ENCODE results near the gene COX6B1.
"Not testable (repeated sequence)": the region's sequence is repeated elsewhere in the genome, so short reads cannot be mapped to it uniquely, and the experiment has no call there.

The COX6B1 gene

DNA sequence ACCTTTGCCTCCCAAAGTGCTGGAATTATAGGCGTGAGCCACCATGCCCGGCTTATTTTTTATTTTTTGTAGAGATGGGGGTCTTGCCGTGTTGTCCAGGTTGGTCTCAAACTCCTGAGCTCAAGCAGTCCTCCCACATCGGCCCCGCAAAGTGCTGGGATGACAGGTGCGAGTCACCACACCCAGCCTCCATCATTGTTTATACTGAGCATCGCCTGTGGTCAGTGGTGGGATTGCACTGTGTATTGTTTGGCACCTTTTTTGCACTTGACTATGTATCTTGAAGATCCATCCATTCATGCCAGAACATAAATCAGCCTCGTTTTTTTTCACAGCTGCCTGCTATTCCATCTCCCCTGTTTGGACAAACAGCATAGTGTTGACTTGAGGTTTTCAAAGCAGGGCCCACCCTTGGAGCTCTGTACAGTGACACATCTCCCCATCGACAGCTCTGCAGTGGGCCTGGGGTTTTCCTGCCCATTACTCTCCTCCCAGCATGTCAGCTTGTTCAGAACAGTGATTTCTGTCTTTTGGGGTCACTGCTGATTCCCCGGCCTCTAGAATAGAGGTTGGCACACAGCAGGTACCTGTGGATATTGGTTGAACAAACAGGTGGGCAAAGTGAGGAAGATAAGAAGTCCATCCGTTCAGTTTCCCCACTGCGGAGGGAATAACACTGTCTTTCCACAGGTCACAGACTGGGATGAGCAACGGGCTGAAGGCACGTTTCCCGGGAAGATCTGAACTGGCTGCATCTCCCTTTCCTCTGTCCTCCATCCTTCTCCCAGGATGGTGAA lies 10.0 kb downstream of the COX6B1 start:
- DNase-seq, result no peak
- intact Hi-C loops (cut with DNase I), result no loop called here

DNA sequence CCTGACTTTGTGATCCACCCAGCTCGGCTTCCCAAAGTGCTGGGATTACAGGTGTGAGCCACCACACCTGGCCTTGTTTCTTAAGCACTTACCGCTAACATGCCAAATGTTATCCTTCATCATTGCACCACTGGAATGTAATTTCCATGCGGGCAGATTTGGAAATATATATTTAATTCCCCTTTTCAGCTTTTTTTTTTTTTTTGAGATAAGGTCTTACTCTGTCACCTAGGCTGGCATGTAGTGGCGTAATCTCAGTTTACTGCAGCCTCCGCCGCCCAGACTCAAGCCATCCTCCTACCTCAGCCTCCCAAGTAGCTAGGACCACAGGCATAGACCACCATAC lies 13.8 kb downstream of the COX6B1 start:
- no peak for DNase-seq
- intact Hi-C loops (cut with DNase I), result no loop called here

DNA sequence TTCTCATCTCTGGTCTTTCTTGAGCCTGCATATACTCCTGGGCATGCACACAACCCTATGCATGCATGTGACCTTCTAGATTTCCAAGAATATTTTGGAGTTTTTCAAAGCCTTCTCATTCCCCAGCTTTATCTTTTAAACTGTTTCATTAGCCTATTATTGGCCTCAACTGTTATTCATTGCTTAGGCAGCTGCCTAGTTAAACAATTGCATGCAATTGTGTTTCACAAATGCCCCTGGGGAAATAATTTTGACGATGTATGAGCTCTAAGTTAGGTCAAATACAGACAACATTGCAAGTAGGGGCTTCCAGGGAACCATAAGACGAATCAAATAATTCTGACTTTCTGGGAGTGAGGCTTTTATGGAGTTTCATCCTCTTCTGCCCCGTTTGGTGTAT lies 15.9 kb downstream of the COX6B1 start:
- intact Hi-C loops (cut with DNase I), result no loop called here

DNA sequence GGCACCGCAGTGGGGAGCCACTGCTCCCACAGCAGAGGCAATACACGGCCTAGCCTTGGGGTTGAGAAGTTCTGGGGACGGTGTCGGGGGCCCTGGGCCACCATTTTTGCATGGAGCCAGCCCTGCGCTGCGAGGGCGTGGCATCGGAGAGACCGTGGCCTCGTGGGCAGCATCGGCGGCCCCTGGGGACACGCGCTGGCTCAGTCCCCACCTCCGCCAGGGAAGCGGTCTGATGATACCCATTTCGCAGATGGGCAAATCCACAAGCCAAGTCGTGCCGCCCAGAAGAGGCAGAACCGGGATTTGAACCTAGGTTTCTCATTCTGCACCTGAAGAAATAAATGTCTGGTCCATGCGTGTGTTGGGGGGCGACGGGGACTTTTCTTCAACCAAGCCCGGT lies 17.0 kb downstream of the COX6B1 start:
- no peak for DNase-seq
- intact Hi-C loops (cut with DNase I), result no loop called here

More for the DNA sequence above, 15.9 kb downstream of the COX6B1 start:
- no peak for DNase-seq

DNA sequence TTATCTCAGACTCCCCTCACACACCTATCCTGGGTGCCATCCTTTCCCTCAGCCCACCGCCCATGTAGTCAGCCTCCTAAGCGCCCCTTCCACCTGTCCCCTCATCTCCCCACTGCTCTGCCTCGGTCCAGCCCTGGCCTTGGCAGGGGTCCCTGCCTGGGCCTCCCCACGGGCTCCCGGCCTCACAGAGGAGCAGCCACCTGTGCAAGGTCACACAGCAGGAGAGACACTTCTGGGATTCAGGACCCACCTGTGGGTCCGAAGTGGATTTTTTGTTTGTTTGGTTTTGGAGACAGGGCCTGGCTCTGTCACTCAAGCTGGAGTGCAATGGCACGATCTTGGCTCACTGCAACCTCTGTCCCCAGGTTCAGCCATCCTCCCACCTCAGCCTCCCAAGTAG lies 17.5 kb downstream of the COX6B1 start:
- intact Hi-C loops (cut with DNase I), result no loop called here
- DNase-seq, result no peak

DNA sequence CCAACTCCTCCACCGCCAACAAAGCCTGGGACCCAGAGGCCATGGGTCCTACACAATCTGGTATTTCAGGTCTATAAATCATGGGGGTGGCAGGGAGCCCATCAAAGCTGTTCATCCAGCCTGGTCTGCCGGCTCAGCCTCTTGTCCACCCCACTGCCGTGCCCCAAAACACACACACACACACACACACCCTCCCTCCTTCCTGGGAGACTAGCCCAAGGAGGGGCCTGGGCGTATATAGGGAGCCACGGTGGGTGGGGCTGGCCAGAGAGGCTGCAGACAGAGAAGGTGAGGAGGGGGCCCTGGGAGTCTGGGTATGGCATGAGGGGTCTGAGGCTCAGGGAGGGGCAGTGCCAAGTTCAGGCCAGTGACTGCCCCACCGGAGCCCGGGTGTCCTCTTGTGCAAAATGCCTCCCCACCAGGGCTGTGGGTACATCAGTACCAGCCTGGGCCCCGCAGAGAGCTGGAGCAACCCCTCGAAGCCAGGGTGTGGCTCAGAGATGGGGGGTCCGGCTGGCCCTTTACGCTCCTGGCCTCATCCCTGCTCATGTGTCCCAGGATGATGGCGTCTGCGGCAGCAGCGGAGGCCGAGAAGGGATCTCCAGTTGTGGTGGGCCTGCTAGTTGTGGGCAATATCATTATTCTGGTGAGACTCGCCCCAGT lies 18.3 kb downstream of the COX6B1 start, which contains the start of gene UPK1A:
TSS of gene UPK1A (plus strand) at position 267 of the 663 bp plus-strand sequence. CDS start at position 563, 296 bp downstream.
- no peak for DNase-seq
- intact Hi-C loops (cut with DNase I), result no loop called here

DNA sequence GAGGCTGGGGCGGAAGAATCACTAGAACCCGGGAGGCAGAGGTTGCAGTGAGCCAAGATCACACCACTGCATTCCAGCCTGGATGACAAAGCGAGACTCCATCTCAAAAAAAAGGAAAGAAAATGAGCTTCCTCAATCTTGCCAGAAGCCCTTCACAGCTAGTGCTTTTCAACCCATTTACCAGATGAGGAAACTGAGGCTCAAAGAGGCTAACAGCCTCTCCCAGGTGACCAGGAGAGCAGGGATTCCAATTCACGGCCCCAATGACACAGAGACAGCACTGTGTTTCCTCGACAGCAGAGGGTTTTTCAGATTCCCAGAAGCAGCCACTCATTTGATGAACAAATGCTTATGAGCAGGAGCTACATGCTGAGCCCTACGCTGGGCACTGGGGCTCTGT lies 21.4 kb downstream of the COX6B1 start:
- no peak for DNase-seq
- intact Hi-C loops (cut with DNase I), result no loop called here

DNA sequence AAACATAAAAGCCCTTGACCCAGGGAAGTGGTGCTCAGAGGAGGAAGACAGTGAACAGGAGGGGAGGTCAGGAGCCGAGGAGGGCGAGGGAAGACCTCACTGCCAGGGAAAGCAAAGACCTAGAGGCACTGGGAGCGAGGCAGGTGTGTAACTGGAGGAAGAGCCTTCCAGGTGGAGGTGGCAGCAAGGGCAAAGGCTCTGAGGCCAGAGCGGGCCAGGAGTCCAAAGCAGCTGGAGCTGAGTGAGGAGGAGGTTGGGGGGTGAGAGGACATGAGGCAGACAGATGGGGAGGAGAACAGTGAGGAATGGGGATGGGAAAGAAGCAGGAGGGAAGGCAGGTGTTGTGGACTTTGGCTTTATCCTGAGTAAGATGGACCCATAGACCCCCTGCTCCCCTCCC lies 21.9 kb downstream of the COX6B1 start:
- DNase-seq, result no peak
- intact Hi-C loops (cut with DNase I), result no loop called here

DNA sequence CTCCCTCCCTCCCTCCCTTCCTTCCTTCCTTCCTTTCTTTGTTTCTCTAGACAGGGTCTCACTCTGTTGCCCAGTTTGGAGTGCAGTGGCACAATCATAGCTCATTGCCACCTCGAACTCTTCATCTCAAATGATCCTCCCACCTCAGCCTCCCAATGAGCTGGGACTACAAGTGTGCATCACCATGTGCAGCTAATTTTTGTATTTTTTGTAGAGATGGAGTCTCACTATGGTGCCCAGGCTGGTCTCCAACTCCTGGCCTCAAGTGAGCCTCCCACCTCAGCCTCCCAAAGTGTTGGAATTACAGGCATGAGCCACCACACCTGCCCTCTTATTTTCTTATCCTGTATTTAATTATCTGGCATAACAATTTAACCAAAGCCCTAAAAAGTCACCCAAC lies 22.6 kb downstream of the COX6B1 start:
- DNase-seq, result no peak

DNA sequence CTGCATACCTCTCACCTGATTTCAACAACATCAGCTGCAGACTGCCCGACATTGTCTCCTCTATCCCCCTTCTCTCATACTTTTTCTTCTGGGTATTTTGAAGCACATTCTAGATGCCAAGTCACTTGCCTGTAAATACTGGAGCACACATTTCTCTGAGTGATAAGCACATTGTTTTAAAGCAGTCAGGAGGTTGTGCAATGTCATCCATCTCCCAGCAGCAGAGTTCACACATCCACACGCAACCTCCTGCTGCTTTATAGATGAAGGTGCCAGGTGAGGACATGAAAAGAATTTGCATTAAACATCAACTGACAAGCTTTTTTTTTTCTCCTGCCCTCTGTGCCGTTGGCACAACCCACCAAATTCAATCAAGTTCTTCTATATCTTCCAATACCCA lies 23.7 kb downstream of the COX6B1 start:
- intact Hi-C loops (cut with DNase I), result no loop called here
- DNase-seq, result no peak

More for the DNA sequence above, 22.6 kb downstream of the COX6B1 start:
- intact Hi-C loops (cut with DNase I), result no loop called here

DNA sequence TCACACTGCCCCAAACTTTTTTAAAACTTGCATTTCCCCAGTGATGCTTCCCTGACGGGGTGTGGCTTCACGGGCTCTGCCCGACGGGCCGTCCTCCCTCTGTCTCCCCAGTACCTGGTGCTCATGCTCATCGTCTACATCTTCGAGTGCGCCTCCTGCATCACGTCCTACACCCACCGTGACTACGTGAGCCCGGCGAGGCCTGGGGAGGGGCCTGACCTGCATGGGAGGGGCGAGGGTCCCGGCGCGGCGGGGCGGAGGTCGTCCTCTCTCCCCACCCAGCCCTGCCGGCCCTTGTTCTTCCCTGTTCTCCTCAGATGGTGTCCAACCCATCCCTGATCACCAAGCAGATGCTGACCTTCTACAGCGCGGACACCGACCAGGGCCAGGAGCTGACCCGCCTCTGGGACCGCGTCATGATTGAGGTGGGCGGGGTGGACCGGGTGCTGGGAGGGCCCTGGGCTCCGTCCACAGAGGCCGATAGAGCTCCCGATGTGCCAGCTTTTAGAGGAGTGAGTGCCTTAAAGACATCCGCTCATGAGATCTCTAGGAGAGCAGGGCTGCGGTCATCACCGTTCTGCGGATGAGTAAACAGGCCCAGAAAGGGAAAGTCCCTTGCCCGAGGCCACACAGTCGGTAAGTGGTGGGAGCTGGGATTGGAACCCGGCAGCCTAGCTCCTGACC lies 25.1 kb downstream of the COX6B1 start:
- no peak for DNase-seq
- intact Hi-C loops (cut with DNase I), result no loop called here

DNA sequence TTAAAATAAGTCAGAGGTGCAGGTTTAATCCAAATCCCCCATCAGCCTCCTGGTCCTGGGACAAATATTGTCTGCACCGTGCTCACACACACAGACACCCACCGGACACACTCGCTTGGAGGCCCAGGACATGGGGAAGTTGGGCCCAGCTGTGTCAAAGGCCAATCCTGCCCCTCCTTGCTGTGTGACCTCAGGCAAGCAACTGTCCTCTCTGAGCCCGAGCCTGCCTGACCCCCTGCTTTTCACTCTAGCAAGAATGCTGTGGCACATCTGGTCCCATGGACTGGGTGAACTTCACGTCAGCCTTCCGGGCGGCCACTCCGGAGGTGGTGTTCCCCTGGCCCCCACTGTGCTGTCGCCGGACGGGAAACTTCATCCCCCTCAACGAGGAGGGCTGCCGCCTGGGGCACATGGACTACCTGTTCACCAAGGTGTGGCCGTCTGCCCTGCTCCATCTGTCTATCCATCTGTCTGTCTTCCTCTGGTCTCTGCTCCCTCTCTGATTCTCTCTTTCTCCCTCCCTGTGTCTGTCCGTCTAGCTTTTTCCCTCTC lies 27.5 kb downstream of the COX6B1 start:
- intact Hi-C loops (cut with DNase I), result no loop called here
- no peak for DNase-seq

DNA sequence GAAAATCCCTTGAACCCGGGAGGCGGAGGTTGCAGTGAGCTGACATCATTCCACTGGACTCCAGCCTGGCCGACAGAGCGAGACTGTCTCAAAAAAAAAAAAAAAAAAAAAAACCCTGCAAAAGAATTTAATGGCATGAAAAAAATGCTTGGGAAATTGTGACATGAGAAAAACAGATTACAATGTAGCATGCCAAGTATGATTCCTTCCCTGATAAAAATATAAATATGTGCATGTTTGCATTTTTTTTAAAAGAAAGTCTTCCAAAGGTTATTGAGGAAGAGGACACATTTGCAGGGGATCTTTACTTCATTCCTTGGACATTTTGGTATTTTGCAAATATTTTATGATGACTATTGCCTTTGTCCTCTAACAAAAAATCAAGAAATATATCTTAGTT lies 41.7 kb downstream of the COX6B1 start:
- DNase-seq, result no peak
- intact Hi-C loops (cut with DNase I), result loop anchor here (5.0 kb wide), 1 partner anchor 242 kb away; no protein-coding TSS in a partner anchor

DNA sequence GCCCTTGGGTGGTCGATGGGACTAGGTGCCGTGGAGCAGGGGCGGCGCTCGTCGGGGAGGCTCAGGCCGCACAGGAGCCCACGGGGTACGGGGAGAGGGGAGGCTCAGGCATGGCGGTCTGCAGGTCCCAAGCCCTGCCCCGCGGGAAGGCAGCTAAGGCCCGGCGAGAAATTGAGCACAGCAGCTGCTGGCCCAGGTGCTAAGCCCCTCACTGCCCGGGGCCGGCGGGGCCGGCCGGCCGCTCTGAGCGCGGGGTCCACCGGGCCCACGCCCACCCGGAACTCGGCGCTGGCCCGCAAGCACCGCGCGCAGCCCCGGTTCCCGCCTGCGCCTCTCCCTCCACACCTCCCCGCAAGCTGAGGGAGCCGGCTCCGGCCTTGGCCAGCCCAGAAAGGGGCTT lies 43.0 kb downstream of the COX6B1 start:
- intact Hi-C loops (cut with DNase I), result loop anchor here (5.0 kb wide), 1 partner anchor 241 kb away; no protein-coding TSS in a partner anchor
- not testable (repeated sequence) for DNase-seq

DNA sequence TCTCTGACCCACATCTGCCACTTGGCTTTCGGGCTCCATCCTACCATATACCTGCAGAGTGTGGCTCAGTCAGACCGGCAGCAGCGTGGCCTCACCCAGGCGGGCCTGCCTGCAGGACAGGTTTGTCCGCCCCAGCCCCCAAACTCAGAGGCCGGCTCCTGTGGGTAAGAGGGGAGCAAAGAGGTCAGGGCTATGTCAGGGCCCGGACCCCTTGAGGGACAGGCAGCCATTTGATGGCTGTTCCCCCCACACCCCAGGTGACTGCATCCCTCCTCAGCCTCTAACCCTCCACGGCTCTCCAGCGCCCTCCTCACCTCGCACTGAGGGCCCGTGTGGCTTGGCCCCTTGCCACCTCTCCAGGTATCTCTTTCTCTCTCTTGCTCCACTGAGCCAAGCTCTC lies 43.9 kb downstream of the COX6B1 start:
- no peak for DNase-seq
- intact Hi-C loops (cut with DNase I), result loop anchor here (5.0 kb wide), 1 partner anchor 240 kb away; no protein-coding TSS in a partner anchor

DNA sequence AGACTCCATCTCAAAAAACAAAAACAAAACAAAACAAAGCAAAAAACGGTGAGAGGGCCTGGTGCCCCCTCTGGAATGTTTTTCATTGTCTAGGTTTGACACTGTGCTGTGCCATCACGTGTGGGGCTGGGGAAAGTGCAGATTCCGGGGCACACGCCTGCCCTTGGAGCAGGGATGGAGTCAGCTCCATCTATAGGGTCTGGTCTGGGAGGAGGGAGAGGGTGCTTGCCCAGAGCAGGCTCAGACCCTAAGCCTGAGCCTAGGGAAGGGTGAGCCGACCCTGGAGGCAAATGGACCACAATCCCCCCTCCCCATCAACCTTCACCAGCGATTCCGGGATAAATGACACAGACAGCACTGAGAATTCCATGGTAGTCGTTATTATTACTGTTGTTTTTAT lies 45.3 kb downstream of the COX6B1 start:
- intact Hi-C loops (cut with DNase I), result loop anchor here (5.0 kb wide), 1 partner anchor 239 kb away; no protein-coding TSS in a partner anchor
- DNase-seq, result no peak

DNA sequence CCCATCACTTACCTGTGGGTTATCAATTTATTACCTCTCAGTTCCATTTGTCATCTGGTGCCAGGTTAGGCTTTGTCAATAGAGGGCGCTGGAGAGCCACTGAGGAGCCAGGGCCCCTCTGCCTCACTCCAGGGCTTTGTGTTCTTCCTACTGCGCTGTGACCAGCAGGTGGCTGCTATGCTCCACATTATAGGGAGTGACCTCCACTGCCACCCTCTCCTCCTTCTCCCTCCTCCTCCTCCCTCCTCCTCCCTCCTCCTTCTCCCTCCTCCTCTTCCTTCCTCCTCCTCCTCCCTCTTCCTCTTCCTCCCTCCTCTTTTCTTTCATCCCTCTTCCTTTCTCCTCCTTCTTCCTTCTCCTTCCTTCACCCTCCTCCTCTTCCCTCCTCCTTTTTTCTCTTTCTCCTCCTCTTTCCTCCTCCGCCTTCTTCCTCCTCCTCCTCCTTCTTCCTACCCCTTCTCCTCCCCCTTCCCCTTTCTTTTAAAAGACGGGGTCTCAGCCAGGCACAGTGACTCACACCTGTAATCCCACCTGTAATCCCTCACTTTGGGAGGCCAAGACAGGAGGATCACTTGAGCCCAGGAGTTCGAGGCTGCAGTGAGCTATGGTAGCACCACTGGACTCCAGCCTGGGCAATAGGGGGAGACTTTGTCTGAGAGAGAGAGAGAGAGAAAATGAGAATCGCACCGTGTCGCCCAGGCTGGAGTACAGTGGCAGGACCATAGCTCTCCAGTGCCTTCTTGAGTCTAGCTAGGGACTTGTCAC lies 45.9 kb downstream of the COX6B1 start:
- intact Hi-C loops (cut with DNase I), result loop anchor here (1.0 to 5.0 kb wide), 2 partner anchors 22 to 238 kb away; no protein-coding TSS in a partner anchor
- DNase-seq, result peak; percentile 66 to 98 (median 84)

DNA sequence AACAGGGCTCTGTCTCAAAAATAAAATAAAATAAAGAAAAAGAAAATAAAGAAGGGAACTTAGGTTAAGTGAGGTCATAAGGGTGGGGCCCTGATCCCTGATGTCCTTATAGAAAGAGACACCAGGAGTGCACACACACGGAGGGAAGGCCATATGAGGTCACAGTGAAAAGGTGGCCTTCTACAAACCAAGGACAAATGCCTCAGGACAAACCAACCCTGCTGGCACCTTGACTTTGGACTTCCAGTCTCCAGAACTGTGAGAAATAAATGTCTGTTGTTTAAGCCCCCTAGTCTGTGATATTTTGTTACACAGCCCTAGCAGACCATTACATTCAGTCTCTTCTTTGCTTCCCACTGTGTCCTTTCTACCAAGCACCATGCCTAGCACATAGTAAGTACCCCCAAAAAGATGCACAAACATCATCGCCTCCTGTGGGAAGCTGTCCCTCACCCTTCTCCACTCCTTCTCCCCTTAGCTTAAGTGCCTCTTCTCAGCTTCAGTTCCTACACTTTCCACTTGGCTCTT lies 47.8 kb downstream of the COX6B1 start:
- intact Hi-C loops (cut with DNase I), result no loop called here

DNA sequence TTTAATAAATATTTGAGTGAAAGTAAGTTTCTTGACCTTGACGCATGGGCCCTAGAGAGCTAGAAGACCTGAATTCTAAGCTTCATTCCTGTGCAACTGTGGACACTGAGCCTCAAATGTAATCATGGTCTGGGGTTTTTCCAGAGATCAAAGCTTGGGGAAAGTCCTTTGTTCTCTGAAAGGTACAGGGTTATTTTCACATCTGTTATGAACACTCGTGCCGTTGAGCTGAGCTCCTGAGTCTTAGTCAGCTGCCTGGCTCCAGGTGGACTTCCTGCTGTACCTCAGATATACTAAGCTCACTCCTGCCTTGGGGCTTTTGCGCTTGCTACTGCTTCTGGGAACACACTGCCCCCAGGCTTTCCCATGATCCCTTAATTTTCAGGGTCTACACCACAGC lies 48.7 kb downstream of the COX6B1 start:
- intact Hi-C loops (cut with DNase I), result no loop called here
- DNase-seq, result no peak

More for the DNA sequence above, 47.8 kb downstream of the COX6B1 start:
- no peak for DNase-seq

Data from posterior cingulate gyrus (tissue), 11 donors.